ENCODE measurements around the gene ZNF853.

GRCh38 chr7:6567886-6568285 is 47.5 kb upstream of the ZNF853 start:
- no peak for TF ChIP-seq CTCF (IDR thresholded peaks at IDR 0.05)
- TF ChIP-seq POLR2A (IDR thresholded peaks at IDR 0.05), result no peak
